DMS153 (cell line): ENCODE measurements around the gene PPP1R3C.

Experiments used
- DNase-seq: peaks from one replicate; lab custom pipeline; 2025; lab: John Stamatoyannopoulos, UW

Gene PPP1R3C

GRCh38 chr10:91629715-91630549 is 2.9 kb downstream of the PPP1R3C start:
- no peak for DNase-seq

GRCh38 chr10:91628383-91628782 is 4.5 kb downstream of the PPP1R3C start:
- DNase-seq: no peak

GRCh38 chr10:91627344-91628102 is 5.3 kb downstream of the PPP1R3C start:
- DNase-seq: no peak

- DNase-seq: no peak
These were observed 5.9 kb downstream of the PPP1R3C start for GRCh38 chr10:91626936-91627335.

GRCh38 chr10:91624633-91625032 is 8.2 kb downstream of the PPP1R3C start:
- no peak for DNase-seq

GRCh38 chr10:91622601-91623000 is 10.3 kb downstream of the PPP1R3C start:
- DNase-seq: no peak

- no peak for DNase-seq
These were observed 11.3 kb downstream of the PPP1R3C start for GRCh38 chr10:91621483-91622113.

GRCh38 chr10:91617072-91617609 is 15.7 kb downstream of the PPP1R3C start:
- DNase-seq: no peak

- no peak for DNase-seq
These were observed 16.7 kb downstream of the PPP1R3C start for GRCh38 chr10:91616137-91616536.

- no peak for DNase-seq
These were observed 18.6 kb downstream of the PPP1R3C start for GRCh38 chr10:91614225-91614624.

- DNase-seq: peak; percentile 40
These were observed 19.3 kb downstream of the PPP1R3C start for GRCh38 chr10:91613411-91614187.

- DNase-seq: no peak
These were observed 22.0 kb downstream of the PPP1R3C start for GRCh38 chr10:91610919-91611318.

- no peak for DNase-seq
These were observed 22.4 kb downstream of the PPP1R3C start for GRCh38 chr10:91610444-91610843.

- DNase-seq: no peak
These were observed 25.0 kb downstream of the PPP1R3C start for GRCh38 chr10:91607646-91608403.

GRCh38 chr10:91605968-91606367 is 26.9 kb downstream of the PPP1R3C start:
- no peak for DNase-seq

- no peak for DNase-seq
These were observed 28.0 kb downstream of the PPP1R3C start for GRCh38 chr10:91604553-91605534.

GRCh38 chr10:91603931-91604331 is 28.9 kb downstream of the PPP1R3C start:
- no peak for DNase-seq

GRCh38 chr10:91602868-91603568 is 29.9 kb downstream of the PPP1R3C start:
- no peak for DNase-seq

GRCh38 chr10:91602449-91602848 is 30.4 kb downstream of the PPP1R3C start:
- no peak for DNase-seq
